Measurements from ENCODE around the gene SBF2.

Gene SBF2

DNA sequence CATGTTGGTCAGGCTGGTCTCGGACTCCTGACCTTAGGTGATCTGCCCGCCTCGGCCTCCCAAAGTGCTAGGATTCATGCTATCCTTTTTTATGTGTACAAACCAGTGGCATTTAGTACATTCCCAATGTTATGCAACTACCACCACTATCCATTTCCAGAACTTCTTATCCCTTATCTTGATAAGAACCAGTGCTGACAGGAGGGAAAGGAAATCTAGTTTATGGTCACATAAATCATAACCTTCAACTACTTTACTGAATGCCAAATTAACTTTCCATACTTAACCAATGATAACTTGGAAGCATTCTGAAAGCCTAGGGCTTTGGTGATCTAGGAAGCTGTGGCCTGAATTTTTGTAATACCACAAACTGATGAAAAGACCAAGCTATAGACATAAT, 459.7 kb downstream of the SBF2 start:
- DNase-seq: no peak

DNA sequence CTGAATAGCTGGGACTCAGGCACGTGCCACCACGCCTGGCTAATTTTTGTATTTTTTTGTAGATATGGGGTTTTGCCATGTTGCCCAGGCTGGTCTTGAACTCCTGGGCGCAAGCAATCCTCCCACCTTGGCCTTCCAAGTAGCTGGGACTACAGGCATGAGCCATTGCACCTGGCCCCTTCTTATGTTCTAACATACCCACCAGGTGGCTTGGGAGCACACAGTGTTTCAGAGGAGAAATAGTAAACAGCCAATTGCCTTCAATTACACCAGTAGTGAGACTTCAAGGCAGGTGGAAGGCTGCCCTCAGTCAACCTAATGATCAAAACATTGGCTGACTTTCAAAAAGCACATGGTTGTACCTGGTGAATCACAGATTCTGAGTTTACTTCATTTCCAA, 462.9 kb downstream of the SBF2 start:
- no peak for DNase-seq

GRCh38 chr11:9827708-9828107, 466.3 kb downstream of the SBF2 start:
- DNase-seq: no peak

- no peak for DNase-seq
These were observed 467.6 kb downstream of the SBF2 start for GRCh38 chr11:9826390-9826789.

GRCh38 chr11:9825895-9826294, 468.1 kb downstream of the SBF2 start:
- DNase-seq: no peak

GRCh38 chr11:9825315-9825714, 468.7 kb downstream of the SBF2 start:
- no peak for DNase-seq

DNA sequence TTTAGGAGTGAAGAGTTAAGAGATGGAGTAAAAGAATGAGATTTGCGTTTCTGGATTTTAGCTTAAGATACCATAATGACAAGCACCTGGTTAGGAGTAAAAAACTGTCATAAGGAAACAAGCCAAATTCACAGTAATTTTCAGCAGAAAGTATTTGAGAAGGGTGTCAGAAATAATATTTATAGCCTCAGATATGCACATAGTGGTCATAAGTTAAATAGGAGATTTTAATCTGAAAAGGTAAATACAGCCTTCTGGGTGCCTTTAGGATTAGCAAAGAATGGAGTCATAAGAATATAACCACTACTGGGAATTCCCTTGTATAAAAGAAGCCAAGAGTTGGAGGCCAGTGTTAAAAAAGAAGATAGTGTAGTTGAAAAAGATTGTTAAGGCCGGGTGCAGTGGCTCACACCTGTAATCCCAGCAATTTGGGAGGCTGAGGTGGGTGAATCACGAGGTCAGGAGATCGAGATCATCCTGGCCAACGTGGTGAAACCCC, 470.1 kb downstream of the SBF2 start:
- DNase-seq: no peak

DNA sequence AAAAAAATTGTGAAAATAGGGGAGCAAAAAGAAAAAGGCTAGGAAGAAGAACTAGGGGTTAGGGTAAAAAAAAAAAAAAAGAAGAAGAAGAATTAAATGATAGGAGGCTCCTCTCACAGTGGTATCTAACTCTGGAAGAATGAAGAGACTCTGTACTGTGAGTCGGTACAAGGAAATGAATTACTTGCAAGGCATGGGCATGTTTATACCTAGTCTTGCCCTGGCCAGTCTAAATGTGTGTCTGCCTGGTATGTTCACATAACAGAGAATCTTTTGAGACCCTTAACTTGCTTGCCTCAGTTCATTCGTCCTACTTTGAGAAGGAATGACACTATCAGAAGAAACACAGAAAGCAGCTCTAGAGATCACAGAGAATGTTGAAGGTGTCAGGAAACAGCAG, 470.6 kb downstream of the SBF2 start:
- no peak for DNase-seq

- no peak for DNase-seq
These were observed 472.8 kb downstream of the SBF2 start for GRCh38 chr11:9821008-9821752.

DNA sequence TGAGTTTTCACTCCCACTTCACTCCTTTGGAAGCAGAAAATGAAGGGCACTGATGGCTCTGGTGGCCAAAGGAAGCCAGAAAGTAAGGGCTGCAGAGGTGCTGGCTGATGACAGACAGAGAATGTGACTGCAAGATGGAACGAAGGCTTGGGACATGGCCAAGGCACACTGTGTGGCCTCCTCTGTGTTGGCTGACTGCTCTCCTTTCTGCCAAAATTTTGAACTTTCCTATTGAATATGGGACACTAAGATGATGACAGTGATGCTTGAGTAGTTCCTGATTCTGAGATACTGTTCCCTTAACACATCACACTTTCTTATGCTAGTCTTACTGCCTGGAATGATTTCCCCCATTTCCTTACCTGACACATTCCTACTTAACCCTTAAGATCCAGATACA, 473.8 kb downstream of the SBF2 start:
- DNase-seq: no peak

GRCh38 chr11:9817191-9817590, 476.8 kb downstream of the SBF2 start:
- DNase-seq: no peak

- no peak for DNase-seq
These were observed 478.4 kb downstream of the SBF2 start for GRCh38 chr11:9815486-9816136.

DNA sequence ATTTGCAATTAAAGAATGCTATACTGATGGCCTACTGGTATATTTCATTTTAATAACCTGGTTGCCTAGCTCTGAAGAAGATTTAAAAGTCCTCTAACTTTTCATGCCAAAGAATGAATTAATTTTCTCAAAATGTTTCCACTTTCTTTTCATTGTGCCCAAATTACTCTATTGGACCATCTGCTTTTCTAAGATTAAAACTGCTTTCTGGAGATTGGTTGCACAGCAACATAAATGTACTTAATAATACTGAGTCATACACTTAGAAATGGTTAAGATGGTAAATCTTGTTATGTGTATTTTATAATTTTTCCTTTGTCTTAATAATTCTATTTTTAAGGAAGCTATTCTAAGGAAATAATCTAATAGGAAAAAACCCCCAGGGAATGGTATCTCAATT, 479.9 kb downstream of the SBF2 start:
- no peak for DNase-seq

GRCh38 chr11:9808943-9809342, 485.1 kb downstream of the SBF2 start:
- DNase-seq: no peak

GRCh38 chr11:9806946-9807687, 486.9 kb downstream of the SBF2 start:
- no peak for DNase-seq

DNA sequence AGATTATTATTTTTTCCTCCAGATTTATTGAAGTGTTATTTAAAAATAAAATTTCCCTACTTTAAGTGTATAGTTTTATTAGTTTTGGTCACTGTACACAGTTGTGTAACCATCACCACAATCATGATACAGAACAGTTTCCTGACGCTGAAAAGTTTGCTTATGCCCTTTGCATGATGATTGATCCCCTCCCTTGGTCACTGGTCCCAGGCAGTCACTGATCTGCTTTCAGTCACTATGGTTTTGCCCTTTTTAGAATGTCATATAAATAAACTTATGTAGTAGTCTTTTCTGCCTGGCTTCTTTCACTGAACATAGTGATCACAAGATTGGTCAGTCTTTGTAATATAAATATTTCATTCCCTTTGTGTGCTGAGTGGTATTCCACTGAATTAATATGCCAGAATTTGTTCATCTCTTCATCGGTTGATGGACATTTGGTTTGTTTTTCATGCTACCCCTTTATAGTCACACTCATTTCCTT, 489.6 kb downstream of the SBF2 start:
- no peak for DNase-seq

- DNase-seq: no peak
These were observed 490.2 kb downstream of the SBF2 start for GRCh38 chr11:9803685-9804418.

GRCh38 chr11:9802291-9802861, 491.6 kb downstream of the SBF2 start:
- no peak for DNase-seq

- DNase-seq: no peak
These were observed 494.1 kb downstream of the SBF2 start for GRCh38 chr11:9799886-9800285.

DNA sequence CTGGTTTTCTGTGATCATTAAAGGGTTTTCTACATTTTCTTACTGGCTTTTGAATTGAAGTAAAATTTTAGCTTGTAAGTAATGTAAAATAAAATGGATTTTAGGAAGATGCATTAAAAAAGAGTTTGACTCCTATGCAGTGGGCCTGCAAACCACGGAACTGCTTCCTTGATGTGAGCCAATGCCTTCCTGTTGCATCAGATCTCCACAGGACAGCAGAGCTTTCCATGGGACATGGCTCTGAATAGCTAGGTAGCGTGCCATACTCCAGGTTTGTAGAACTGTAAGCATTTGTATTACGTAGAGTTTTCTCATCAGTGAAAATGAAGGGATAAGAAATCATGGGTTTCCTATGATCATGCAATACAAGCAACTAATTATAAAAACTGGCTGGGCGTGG, 496.7 kb downstream of the SBF2 start:
- no peak for DNase-seq

GRCh38 chr11:9796854-9797253, 497.2 kb downstream of the SBF2 start:
- no peak for DNase-seq

DNA sequence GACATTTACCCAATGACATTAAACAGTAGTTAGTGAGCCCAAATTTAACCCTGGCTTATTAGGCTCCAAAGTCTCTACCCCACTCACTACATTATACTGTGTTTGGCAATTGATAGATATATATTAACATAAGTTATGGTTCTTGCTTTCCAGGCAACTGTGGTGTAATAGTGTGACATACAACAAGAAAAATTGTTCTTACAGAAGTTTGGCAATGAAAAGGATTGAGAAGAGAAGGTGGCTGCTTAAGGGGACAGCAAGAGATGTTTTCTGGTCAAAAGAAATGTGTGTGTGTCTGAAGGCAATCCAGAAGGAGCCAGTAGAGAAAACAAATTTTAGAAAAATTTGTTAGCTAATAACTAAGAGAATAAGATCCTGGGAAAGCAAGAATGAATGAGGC, 497.8 kb downstream of the SBF2 start:
- no peak for DNase-seq

- DNase-seq: no peak
These were observed 503.3 kb downstream of the SBF2 start for GRCh38 chr11:9790703-9791102.
